ENCODE results near the gene ACTL10. TPM values are rescaled to one million over a fixed set of nuclear protein-coding genes. Genes with fewer than 3 reads are reported as not detected.

ACTL10 gene
- total and polyA plus RNA-seq, 2 of the 13 experiments (the other 11 are each of a cell fraction or from before 2014, with no cell fraction given) = not detected

- Histone ChIP-seq H3K27ac (ENCODE audit: extremely low read length, insufficient read depth, low read length) (no peak overlapping the region), H3K9me3 (ENCODE audit: low read length) (no peaks in the 10 kb centered on the region), H3K4me3 (replicated peaks in 1 of 3; ENCODE audit: insufficient read depth in 1 of 3, low read depth in 2 of 3, low read length in 3 of 3) (no peak overlapping the region), H3K27me3 (ENCODE audit: control insufficient read depth in 1 of 2, insufficient read depth in 2 of 2, low read length in 2 of 2) (peaks cover 0 to 3% of the 10 kb centered on the region in 2 experiments; a peak in 1 of 5 replicates), H4K20me1 (ENCODE audit: insufficient read depth, low read length) (0 out of 2 replicates have a peak, but pooled peaks cover 3% of the 10 kb centered on the region), H3K36me3 (replicated peaks in 1 of 2; ENCODE audit: control insufficient read depth in 1 of 2, insufficient read depth in 2 of 2, low read length in 2 of 2) (peaks cover 19 to 41% of the 10 kb centered on the region in 2 experiments), H3K4me2 (ENCODE audit: low read depth, low read length) (peak overlapping the region; percentile 83; the same call in 1 of the 2 replicates), H3K4me1 (ENCODE audit: insufficient read depth, low read length) (peaks cover 48% of the 10 kb centered on the region), H2AFZ (ENCODE audit: low read length) (no peak overlapping the region), H3K9ac (ENCODE audit: insufficient read depth, low read depth, low read length) (peak overlapping the region; percentile 7; the same call in 1 of the 2 replicates), H3K79me2 (ENCODE audit: insufficient read depth, low read length) (peaks cover 24% of the 10 kb centered on the region)
- DNase-seq (ENCODE audit: low spot score) (no peak), ATAC-seq (no peak), FAIRE-seq (no peak)
- POLR2A ChIA-PET = no interaction called here
- BruUV-seq (replicated peaks) = no TSS peak
- 75% methylated on average over 6 of the region's 6 CpGs for WGBS (ENCODE audit: low lambda C conversion rate)
- in situ Hi-C loops (cut with HindIII; ENCODE audit: extremely low pct_ligation_motif_present, low pct_unique_long_range_greater_than_20kb) (no loop called here), intact Hi-C loops (cut with micrococcal nuclease; ENCODE audit: unreplicated experiment) (loop anchor here (5.0 kb wide), 2 partner anchors 61 to 326 kb away; partner anchors contain the start of gene ZNF341)
- CTCF ChIA-PET (ENCODE audit: low intra/inter-chr PET ratio, low total read pairs) = no interaction called here
- no peak for TF ChIP-seq FUBP1 (CRISPR knock-in tag; IDR thresholded peaks at IDR 0.05; ENCODE audit: borderline replicate concordance)
- TF ChIP-seq U2AF2 (IDR thresholded peaks at IDR 0.05; ENCODE audit: low read depth, low read length) = no peak
- TF ChIP-seq ZNF431 (CRISPR knock-in tag; IDR thresholded peaks at IDR 0.05; ENCODE audit: borderline replicate concordance, low read depth) = 0 out of 2 replicates have a peak, but pooled peaks have one; percentile 26
- TF ChIP-seq ZFY (CRISPR knock-in tag; IDR thresholded peaks at IDR 0.05) = peak; percentile 28; the same call in 1 of the 2 replicates
- no peak for TF ChIP-seq ZNF569 (CRISPR knock-in tag; IDR thresholded peaks at IDR 0.05; ENCODE audit: borderline replicate concordance)
- no peak for TF ChIP-seq SIX1 (CRISPR knock-in tag; IDR thresholded peaks at IDR 0.05; ENCODE audit: borderline replicate concordance)
- peak; percentile 7 for TF ChIP-seq ZNF781 (CRISPR knock-in tag; IDR thresholded peaks at IDR 0.05; ENCODE audit: borderline replicate concordance, not compliant biosample characterization)
- TF ChIP-seq SOX13 (IDR thresholded peaks at IDR 0.05) = no peak
- TF ChIP-seq SOX13 (CRISPR knock-in tag; conservative IDR thresholded peaks at IDR 0.05 in 1 of 2, IDR thresholded peaks at IDR 0.05 in 1 of 2) = 0 out of 4 replicates have a peak, but pooled peaks of 1 of the 2 experiments have one; percentile 19
- no peak for TF ChIP-seq FOXA1 (IDR thresholded peaks at IDR 0.05)
- peak; percentile 67; the same call in 1 of the 2 replicates for TF ChIP-seq FOXA1 (CRISPR knock-in tag; IDR thresholded peaks at IDR 0.05)
- no peak for TF ChIP-seq ZNF432 (CRISPR knock-in tag; IDR thresholded peaks at IDR 0.05; ENCODE audit: borderline replicate concordance)
- 0 out of 2 replicates have a peak, but pooled peaks have one; percentile 16 for TF ChIP-seq GABPB1 (CRISPR knock-in tag; IDR thresholded peaks at IDR 0.05)
- 0 out of 2 replicates have a peak, but pooled peaks have one; percentile 10 for TF ChIP-seq STAG1 (CRISPR knock-in tag; IDR thresholded peaks at IDR 0.05)
- TF ChIP-seq, protein P1, sequence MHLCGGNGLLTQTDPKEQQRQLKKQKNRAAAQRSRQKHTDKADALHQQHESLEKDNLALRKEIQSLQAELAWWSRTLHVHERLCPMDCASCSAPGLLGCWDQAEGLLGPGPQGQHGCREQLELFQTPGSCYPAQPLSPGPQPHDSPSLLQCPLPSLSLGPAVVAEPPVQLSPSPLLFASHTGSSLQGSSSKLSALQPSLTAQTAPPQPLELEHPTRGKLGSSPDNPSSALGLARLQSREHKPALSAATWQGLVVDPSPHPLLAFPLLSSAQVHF (CRISPR knock-in tag; IDR thresholded peaks at IDR 0.05) = no peak
Measured at GRCh38 chr20:33670715-33671499, 4.2 kb downstream of the ACTL10 start.
